HEK293T (cell line): ENCODE measurements around the gene KLHL22.
"Not testable (repeated sequence)": the region's sequence is repeated elsewhere in the genome, so short reads cannot be mapped to it uniquely, and the experiment has no call there.

Source experiments
- CTCF ChIA-PET: fragments of 350-600 bp; formaldehyde crosslinking; extraction: SDS; loops from one replicate; lab custom pipeline; 2021; ENCODE audit warnings: antibody characterized with exemption, inconsistent platforms; lab: Yijun Ruan, JAX
- POLR2A ChIA-PET: fragments of 350-600 bp; formaldehyde crosslinking; extraction: SDS; loops from one replicate; lab custom pipeline; 2020; ENCODE audit warnings: antibody characterized with exemption, inconsistent platforms; lab: Yijun Ruan, JAX
- DNase-seq: peaks from one replicate; pipeline ENCODE4 v3.0.0; 2012; ENCODE audit warnings: mixed read lengths; ENCODE audit errors: extremely low spot score
- ARNT ChIP-seq: fragments of 450-650 bp; IDR thresholded peaks from 2 replicates; pipeline ENCODE4 v1.6.1; 2017; ENCODE audit warnings: mild to moderate bottlenecking
- BHLHE40 ChIP-seq: fragments of 450-650 bp; IDR thresholded peaks from 2 replicates; pipeline ENCODE4 v1.6.1; 2016; ENCODE audit warnings: mild to moderate bottlenecking, moderate library complexity, borderline replicate concordance
- CTBP1 ChIP-seq: fragments of 450-650 bp; IDR thresholded peaks from 2 replicates; pipeline ENCODE4 v1.6.1; 2016; ENCODE audit warnings: borderline replicate concordance
- ELF4 ChIP-seq: fragments of 450-650 bp; IDR thresholded peaks from 2 replicates; pipeline ENCODE4 v1.6.1; 2017; ENCODE audit warnings: antibody characterized with exemption
- FOXA1 ChIP-seq: fragments of 450-650 bp; IDR thresholded peaks from 2 replicates; pipeline ENCODE4 v1.6.1; 2016; ENCODE audit warnings: mild to moderate bottlenecking
- FOXK2 ChIP-seq: fragments of 450-650 bp; IDR thresholded peaks from 2 replicates; pipeline ENCODE4 v1.6.1; 2016; ENCODE audit warnings: mild to moderate bottlenecking
- FOXM1 ChIP-seq: fragments of 450-650 bp; IDR thresholded peaks from 2 replicates; pipeline ENCODE4 v1.6.1; 2017; ENCODE audit warnings: mild to moderate bottlenecking, borderline replicate concordance
- HDGF ChIP-seq: fragments of 450-650 bp; IDR thresholded peaks from 2 replicates; pipeline ENCODE4 v1.6.1; 2017; ENCODE audit warnings: antibody characterized with exemption, borderline replicate concordance
- L3MBTL2 ChIP-seq: fragments of 450-650 bp; conservative IDR thresholded peaks from 2 replicates; pipeline ENCODE4 v1.6.1; 2016; ENCODE audit warnings: mild to moderate bottlenecking
- LEF1 ChIP-seq: fragments of 450-650 bp; IDR thresholded peaks from 2 replicates; pipeline ENCODE4 v1.6.1; 2017; ENCODE audit warnings: mild to moderate bottlenecking, borderline replicate concordance
- NFRKB ChIP-seq: fragments of 450-650 bp; IDR thresholded peaks from 2 replicates; pipeline ENCODE4 v1.6.1; 2016; ENCODE audit warnings: mild to moderate bottlenecking, moderate library complexity
- PKNOX1 ChIP-seq: fragments of 450-650 bp; IDR thresholded peaks from 2 replicates; pipeline ENCODE4 v1.6.1; 2016
- SP1 ChIP-seq: fragments of 450-650 bp; IDR thresholded peaks from 2 replicates; pipeline ENCODE4 v1.6.1; 2017
- SUZ12 ChIP-seq: fragments of 450-650 bp; IDR thresholded peaks from 2 replicates; pipeline ENCODE4 v1.6.1; 2016; ENCODE audit warnings: mild to moderate bottlenecking
- TARDBP ChIP-seq: fragments of 450-650 bp; IDR thresholded peaks from 2 replicates; pipeline ENCODE4 v1.6.1; 2016
- ZNF384 ChIP-seq: fragments of 450-650 bp; IDR thresholded peaks from 2 replicates; pipeline ENCODE4 v1.6.1; 2016

KLHL22 gene

DNA sequence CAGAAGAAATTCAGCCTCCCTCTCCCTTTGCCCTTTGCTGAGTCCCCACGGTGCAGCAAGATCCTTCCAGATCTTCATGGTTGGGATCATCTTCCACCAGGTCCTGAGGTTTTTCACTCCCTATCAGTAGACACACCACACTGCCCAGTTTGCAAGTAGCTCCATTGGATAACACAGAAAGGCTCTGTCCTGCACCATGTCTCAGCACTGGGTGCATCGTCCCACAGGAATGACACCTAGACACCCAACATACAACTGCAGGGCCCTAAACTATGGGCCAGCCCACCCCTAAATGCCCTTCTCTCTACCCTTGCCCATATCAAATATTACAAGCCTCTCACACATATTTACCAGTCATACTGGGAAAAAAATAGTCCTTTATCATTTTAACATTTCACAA is 9.4 kb downstream of the KLHL22 start:
- no peak for DNase-seq
- ChIA-PET CTCF (no interaction called here), POLR2A (no interaction called here)
- TF ChIP-seq ZNF384 (no peak), ELF4 (no peak), BHLHE40 (no peak), L3MBTL2 (no peak), HDGF (no peak), NFRKB (no peak), SP1 (no peak), PKNOX1 (no peak), LEF1 (no peak), ARNT (no peak), FOXK2 (no peak), FOXM1 (no peak), TARDBP (no peak), SUZ12 (no peak), CTBP1 (no peak), FOXA1 (no peak)

DNA sequence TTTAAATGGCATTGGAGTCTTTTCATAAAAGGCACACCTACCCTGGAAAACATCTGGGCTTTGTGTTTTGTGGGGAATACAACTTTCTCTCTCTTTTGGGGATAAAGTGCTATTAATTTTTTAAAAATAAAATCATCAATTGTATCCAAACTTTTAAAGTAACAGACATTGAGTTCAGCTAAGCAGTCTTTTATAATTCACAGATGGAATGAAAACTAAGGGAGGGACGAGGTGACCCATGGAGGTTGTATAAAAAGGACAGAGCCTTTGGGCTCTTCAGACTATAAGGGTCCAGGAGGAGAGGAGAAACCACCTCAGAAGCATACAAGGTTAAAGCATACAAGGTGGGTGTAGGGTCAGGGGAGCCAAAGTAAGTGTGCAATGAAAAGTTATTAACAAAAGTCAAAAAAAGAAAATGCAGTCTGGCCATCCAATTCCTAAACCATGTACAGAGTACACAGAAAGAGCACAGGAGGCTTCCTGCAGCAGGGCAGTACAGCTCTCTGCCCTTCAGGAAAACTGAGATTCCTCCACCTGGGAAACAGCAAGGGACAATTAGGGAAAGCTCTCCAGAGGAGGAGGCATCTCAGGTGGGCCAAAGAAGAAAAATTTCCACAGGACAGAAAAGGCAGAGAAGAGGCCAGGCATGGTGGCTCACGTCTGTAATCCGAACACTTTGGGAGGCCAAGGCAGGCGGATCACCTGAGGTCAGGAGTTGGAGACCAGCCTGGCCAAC is 10.5 kb downstream of the KLHL22 start:
- POLR2A ChIA-PET: no interaction called here
- TF ChIP-seq LEF1 (no peak), SUZ12 (no peak), CTBP1 (no peak), ZNF384 (no peak), L3MBTL2 (no peak), ARNT (no peak), FOXA1 (no peak), TARDBP (no peak), HDGF (no peak), SP1 (no peak), FOXK2 (no peak), NFRKB (no peak), FOXM1 (no peak), BHLHE40 (no peak), ELF4 (no peak)
- no peak for DNase-seq
- CTCF ChIA-PET: interaction anchor here (0.6 to 1.0 kb wide), 3 partner anchors 15 to 130 kb away, joined by 3 to 6 read pairs (median 4); no protein-coding TSS in a partner anchor

DNA sequence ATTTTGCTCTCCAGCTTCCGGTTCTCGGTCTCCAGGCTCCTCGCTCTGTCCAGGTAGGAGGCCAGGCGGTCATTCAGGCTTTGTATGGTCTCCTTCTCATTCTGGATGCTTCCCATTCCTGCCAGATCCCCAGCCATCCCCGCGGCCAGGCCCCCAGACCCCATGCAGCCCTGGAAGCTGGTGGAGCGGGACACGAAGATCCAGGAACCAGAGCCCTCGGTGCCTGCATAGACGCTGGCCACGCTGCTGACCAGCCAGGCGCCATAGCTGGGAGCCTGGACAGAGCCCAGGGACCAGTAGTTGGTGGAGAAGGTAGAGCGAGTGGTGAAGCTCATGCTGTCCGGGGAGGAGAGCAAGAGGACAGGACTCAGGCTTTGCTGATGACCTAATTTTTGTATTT is 11.8 kb downstream of the KLHL22 start:
- ChIA-PET POLR2A (no interaction called here), CTCF (interaction anchor here (1.0 kb wide), 1 partner anchor 49 kb away, joined by 3 read pairs; no protein-coding TSS in a partner anchor)
- no peak for DNase-seq
- TF ChIP-seq LEF1 (no peak), SP1 (no peak), SUZ12 (no peak), FOXM1 (no peak), ZNF384 (no peak), PKNOX1 (no peak), FOXK2 (no peak)

DNA sequence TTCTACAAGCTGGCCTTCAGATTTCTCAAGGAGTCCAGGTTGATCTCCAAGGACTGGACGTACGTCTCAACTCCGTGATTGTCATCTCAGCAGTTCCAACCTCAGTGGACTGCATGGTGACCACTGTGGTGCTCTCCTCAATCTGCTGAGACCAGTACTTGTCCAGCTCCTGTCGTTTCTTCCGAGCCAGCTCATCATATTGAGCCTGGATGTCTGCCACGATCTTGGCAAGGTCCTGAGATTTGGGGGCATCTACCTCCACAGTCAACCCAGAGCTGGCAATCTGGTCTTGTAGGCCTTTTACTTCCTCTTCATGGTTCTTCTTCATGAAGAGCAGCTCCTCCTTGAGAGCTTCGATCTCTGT is 12.5 kb downstream of the KLHL22 start:
- DNase-seq, POLR2A ChIA-PET, CTCF ChIA-PET: not testable (repeated sequence)

DNA sequence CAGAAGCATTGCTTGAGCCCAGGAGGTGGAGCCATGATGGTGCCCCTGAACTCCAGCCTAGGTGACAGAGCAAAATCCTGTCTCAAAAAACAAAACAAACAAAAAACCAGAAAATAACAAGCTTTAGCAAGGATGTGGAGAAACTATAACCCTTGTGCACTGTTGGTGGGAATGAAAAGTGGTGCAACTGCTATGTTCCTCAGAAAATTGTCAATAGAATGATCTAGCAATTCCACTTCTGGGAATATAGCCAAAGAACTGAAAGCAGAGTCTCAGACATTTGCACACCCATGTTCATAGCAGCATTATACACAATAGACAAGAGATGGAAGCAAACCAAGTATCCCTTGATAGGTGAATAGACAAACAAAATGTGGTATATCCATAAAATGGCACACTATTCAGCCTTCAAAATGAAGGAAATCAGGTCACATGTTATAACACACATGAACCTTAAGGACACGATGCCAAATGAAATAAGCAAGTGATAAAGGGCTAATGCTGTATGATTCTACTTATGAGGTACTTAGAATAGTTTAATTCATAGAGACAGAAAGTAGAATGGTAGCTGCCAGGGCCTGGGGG is 15.9 kb downstream of the KLHL22 start:
- POLR2A ChIA-PET: no interaction called here
- no peak for DNase-seq
- CTCF ChIA-PET: interaction anchor here (0.6 kb wide), 1 partner anchor 432 kb away, joined by 3 read pairs; no protein-coding TSS in a partner anchor
- TF ChIP-seq PKNOX1 (no peak), CTBP1 (no peak), L3MBTL2 (no peak), ZNF384 (no peak), HDGF (no peak), SP1 (no peak), ARNT (no peak), ELF4 (no peak), BHLHE40 (no peak), FOXK2 (no peak), FOXA1 (no peak), LEF1 (no peak), NFRKB (no peak), FOXM1 (no peak)

DNA sequence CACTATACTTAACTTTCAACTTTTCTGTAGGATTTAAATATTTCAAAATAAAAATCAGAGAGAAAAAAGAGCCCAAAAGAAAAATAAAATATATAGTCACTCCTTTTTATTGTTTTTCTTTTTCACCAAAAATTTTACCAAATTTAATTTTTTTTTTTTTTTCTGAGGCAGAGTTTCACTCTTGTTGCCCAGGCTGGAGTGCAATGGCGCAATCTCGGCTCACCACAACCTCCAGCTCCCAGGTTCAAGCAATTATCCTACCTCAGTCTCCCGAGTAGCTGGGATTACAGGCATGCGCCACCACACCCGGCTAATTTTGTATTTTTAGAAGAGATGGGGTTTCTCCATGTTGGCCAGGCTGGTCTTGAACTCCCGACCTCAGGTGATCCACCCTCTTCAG is 17.5 kb downstream of the KLHL22 start:
- POLR2A ChIA-PET, CTCF ChIA-PET, DNase-seq: not testable (repeated sequence)

DNA sequence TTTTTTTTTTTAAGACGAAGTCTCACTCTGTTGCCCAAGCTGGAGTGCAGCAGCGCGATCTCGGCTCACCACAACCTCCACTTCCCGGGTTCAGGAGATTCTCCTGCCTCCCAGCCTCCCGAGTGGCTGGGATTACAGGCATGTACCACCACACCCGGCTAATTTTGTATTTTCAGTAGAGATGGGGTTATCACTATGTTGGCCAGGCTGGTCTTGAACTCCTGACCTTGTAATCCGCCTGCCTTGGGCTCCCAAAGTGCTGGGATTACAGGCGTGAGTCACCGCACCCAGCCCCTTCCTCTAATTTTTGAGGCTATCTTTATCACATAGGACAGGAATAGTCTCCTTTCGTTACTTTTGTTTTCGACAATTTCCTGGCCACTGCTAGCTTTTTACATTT is 20.0 kb downstream of the KLHL22 start:
- DNase-seq, CTCF ChIA-PET, POLR2A ChIA-PET: not testable (repeated sequence)
